Hepatocyte (in vitro differentiated cells): ENCODE data around the gene LMX1A.

Experiments used
- EZH2 ChIP-seq: fragments of 200-600 bp; sonication (generic); IDR thresholded peaks from 2 replicates; pipeline ENCODE4 v1.6.1; 2016; ENCODE audit warnings: antibody characterized with exemption, mild to moderate bottlenecking, borderline replicate concordance
- TF ChIP-seq, protein P1 (sequence below): fragments of 200-600 bp; sonication (generic); IDR thresholded peaks from 2 replicates; pipeline ENCODE4 v1.5.1; 2016; ENCODE audit warnings: antibody characterized with exemption, mild to moderate bottlenecking; ENCODE audit not compliant: poor library complexity

GRCh38 chr1:165316153-165316772 is 40.3 kb downstream of the LMX1A start:
- TF ChIP-seq, protein P1, sequence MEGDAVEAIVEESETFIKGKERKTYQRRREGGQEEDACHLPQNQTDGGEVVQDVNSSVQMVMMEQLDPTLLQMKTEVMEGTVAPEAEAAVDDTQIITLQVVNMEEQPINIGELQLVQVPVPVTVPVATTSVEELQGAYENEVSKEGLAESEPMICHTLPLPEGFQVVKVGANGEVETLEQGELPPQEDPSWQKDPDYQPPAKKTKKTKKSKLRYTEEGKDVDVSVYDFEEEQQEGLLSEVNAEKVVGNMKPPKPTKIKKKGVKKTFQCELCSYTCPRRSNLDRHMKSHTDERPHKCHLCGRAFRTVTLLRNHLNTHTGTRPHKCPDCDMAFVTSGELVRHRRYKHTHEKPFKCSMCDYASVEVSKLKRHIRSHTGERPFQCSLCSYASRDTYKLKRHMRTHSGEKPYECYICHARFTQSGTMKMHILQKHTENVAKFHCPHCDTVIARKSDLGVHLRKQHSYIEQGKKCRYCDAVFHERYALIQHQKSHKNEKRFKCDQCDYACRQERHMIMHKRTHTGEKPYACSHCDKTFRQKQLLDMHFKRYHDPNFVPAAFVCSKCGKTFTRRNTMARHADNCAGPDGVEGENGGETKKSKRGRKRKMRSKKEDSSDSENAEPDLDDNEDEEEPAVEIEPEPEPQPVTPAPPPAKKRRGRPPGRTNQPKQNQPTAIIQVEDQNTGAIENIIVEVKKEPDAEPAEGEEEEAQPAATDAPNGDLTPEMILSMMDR: no peak
- TF ChIP-seq EZH2: no peak
